Tibial nerve (tissue), 3 donors: ENCODE results near the gene AEBP1.

Experiments used
- CTCF ChIP-seq, 5 experiments: fragments of 200-600 bp in 3 of 5; fragments of 450-650 bp in 2 of 5; sonication (generic) in 3 of 5; IDR thresholded peaks; one replicate each; pipeline ENCODE4 v1.5.1; 2016 to 2019; ENCODE audit warnings: antibody characterized with exemption in 5 of 5, mild to moderate bottlenecking in 3 of 5, moderate library complexity in 2 of 5
- POLR2A ChIP-seq, 2 donors: fragments of 450-650 bp; IDR thresholded peaks; one replicate each; pipeline ENCODE4 v1.6.1; 2017; ENCODE audit warnings: antibody characterized with exemption in 2 of 2, mild to moderate bottlenecking in 2 of 2, moderate library complexity in 2 of 2

DNA sequence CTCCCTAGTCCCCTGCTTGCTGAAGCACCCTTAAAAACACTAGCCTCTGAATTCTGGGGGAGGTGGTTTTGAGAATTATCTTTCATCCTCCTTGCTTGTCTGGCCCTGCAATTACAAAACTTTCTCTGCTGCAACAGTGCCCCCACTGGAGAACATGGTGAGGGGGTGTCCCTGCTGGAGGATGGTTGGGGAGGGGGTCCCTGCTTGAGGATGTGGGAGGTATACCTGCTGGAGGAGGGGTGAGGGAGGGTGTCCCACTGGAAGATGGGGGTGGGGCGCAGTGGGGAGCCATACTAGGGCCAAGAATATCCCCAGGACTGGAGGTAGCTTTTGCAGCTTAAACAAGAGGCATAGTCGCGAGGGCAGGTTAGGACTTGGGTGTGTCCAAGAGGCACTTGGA lies 18.6 kb upstream of the AEBP1 start:
- TF ChIP-seq CTCF (IDR thresholded peaks at IDR 0.05) (no peak), POLR2A (IDR thresholded peaks at IDR 0.05) (no peak)
